DOHH2 (cell line): ENCODE results near the gene RNU6-1.

Experiments
- H3F3A ChIP-seq: fragments of 200-600 bp; sonication (generic), shearing (Covaris generic); 2 replicates; pipeline ENCODE4 v1.6.0; 2016; ENCODE audit warnings: antibody characterized with exemption, mild to moderate bottlenecking; ENCODE audit not compliant: control insufficient read depth, insufficient read depth
- H3K27ac ChIP-seq: fragments of 200-600 bp; sonication (generic); 2 replicates; pipeline ENCODE4 v1.5.1; 2014; ENCODE audit warnings: low read depth, mild to moderate bottlenecking, low read length, moderate library complexity
- H3K27me3 ChIP-seq: fragments of 200-600 bp; sonication (generic); 2 replicates; pipeline ENCODE4 v1.6.1; 2014; ENCODE audit warnings: mild to moderate bottlenecking, low read length, mixed read lengths; ENCODE audit not compliant: control insufficient read depth
- H3K36me3 ChIP-seq: fragments of 200-600 bp; sonication (generic); 2 replicates; pipeline ENCODE4 v1.6.1; 2014; ENCODE audit warnings: mild to moderate bottlenecking, low read length, moderate library complexity, mixed read lengths; ENCODE audit not compliant: control insufficient read depth
- H3K4me1 ChIP-seq: fragments of 200-600 bp; sonication (generic); 2 replicates; pipeline ENCODE4 v1.6.1; 2014; ENCODE audit warnings: mild to moderate bottlenecking, low read length, mixed read lengths; ENCODE audit not compliant: control insufficient read depth
- H3K4me2 ChIP-seq: fragments of 200-600 bp; sonication (generic); 2 replicates; pipeline ENCODE4 v1.6.0; 2014; ENCODE audit warnings: mild to moderate bottlenecking, low read length, moderate library complexity
- H3K4me3 ChIP-seq: fragments of 200-600 bp; sonication (generic); 2 replicates; pipeline ENCODE4 v1.5.1; 2014; ENCODE audit warnings: mild to moderate bottlenecking, low read length, mixed read lengths
- H3K79me2 ChIP-seq: fragments of 200-600 bp; sonication (generic); 2 replicates; pipeline ENCODE4 v1.6.1; 2014; ENCODE audit warnings: mild to moderate bottlenecking, low read length, mixed read lengths; ENCODE audit not compliant: control insufficient read depth
- H3K9me2 ChIP-seq: fragments of 200-600 bp; sonication (generic); replicated peaks from 2 replicates; pipeline ENCODE4 v1.6.1; 2014; ENCODE audit warnings: mild to moderate bottlenecking, low read length, mixed read lengths; ENCODE audit not compliant: control insufficient read depth
- H3K9me3 ChIP-seq: fragments of 200-600 bp; sonication (generic); 2 replicates; pipeline ENCODE4 v1.6.1; 2014; ENCODE audit warnings: antibody characterized with exemption, low read length, mixed read lengths; ENCODE audit not compliant: control insufficient read depth, insufficient read depth
- H4K20me1 ChIP-seq: fragments of 200-600 bp; sonication (generic); 2 replicates; pipeline ENCODE4 v1.6.0; 2014; ENCODE audit warnings: low read depth, mild to moderate bottlenecking, antibody characterized with exemption, low read length, moderate library complexity; ENCODE audit not compliant: control insufficient read depth, insufficient read depth
- EZH2phosphoT487 ChIP-seq: fragments of 200-600 bp; sonication (generic); IDR thresholded peaks from 2 replicates; pipeline ENCODE4 v1.6.1; 2017; ENCODE audit warnings: borderline replicate concordance, mild to moderate bottlenecking, antibody characterized with exemption, low read length, moderate library complexity, mixed read lengths
- TF ChIP-seq, protein P1 (sequence below): fragments of 200-600 bp; sonication (generic); IDR thresholded peaks from one replicate; pipeline ENCODE4 v1.5.1; 2014; ENCODE audit warnings: antibody characterized with exemption, mild to moderate bottlenecking, low read depth, low read length; ENCODE audit not compliant: poor library complexity, severe bottlenecking

RNU6-1 gene

GRCh38 chr15:67859331-67859946, 19.6 kb upstream of the RNU6-1 start:
- H3K4me2 ChIP-seq = no peak overlapping the region
- H3F3A ChIP-seq = peaks cover 8% of the 10 kb centered on the region; the same call in 1 of the 2 replicates
- H3K27ac ChIP-seq = no peak overlapping the region
- no peak overlapping the region for H3K4me3 ChIP-seq
- no peaks in the 10 kb centered on the region for H3K79me2 ChIP-seq
- no peaks in the 10 kb centered on the region for H3K27me3 ChIP-seq
- no peaks in the 10 kb centered on the region for H4K20me1 ChIP-seq
- no peaks in the 10 kb centered on the region for H3K36me3 ChIP-seq
- no peaks in the 10 kb centered on the region for H3K9me2 ChIP-seq
- no peaks in the 10 kb centered on the region for H3K9me3 ChIP-seq
- H3K4me1 ChIP-seq = peaks cover 47% of the 10 kb centered on the region
- TF ChIP-seq, protein P1, sequence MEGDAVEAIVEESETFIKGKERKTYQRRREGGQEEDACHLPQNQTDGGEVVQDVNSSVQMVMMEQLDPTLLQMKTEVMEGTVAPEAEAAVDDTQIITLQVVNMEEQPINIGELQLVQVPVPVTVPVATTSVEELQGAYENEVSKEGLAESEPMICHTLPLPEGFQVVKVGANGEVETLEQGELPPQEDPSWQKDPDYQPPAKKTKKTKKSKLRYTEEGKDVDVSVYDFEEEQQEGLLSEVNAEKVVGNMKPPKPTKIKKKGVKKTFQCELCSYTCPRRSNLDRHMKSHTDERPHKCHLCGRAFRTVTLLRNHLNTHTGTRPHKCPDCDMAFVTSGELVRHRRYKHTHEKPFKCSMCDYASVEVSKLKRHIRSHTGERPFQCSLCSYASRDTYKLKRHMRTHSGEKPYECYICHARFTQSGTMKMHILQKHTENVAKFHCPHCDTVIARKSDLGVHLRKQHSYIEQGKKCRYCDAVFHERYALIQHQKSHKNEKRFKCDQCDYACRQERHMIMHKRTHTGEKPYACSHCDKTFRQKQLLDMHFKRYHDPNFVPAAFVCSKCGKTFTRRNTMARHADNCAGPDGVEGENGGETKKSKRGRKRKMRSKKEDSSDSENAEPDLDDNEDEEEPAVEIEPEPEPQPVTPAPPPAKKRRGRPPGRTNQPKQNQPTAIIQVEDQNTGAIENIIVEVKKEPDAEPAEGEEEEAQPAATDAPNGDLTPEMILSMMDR = no peak
- no peak for TF ChIP-seq EZH2phosphoT487

- H3K4me1 ChIP-seq = peaks cover 52% of the 10 kb centered on the region
- H4K20me1 ChIP-seq = no peaks in the 10 kb centered on the region
- no peak overlapping the region for H3K4me3 ChIP-seq
- H3K27me3 ChIP-seq = no peaks in the 10 kb centered on the region
- peaks cover 5% of the 10 kb centered on the region; the same call in 1 of the 2 replicates for H3F3A ChIP-seq
- TF ChIP-seq, protein P1 = no peak
- no peak for TF ChIP-seq EZH2phosphoT487
- no peaks in the 10 kb centered on the region for H3K79me2 ChIP-seq
- no peaks in the 10 kb centered on the region for H3K36me3 ChIP-seq
- no peak overlapping the region for H3K27ac ChIP-seq
- no peak overlapping the region for H3K4me2 ChIP-seq
- H3K9me2 ChIP-seq = no peaks in the 10 kb centered on the region
- H3K9me3 ChIP-seq = no peaks in the 10 kb centered on the region
These were observed 17.4 kb upstream of the RNU6-1 start for GRCh38 chr15:67857220-67857619.

- Histone ChIP-seq H3K4me3 (no peak overlapping the region), H3K4me2 (no peak overlapping the region), H3K4me1 (peaks cover 63% of the 10 kb centered on the region), H3K27ac (no peak overlapping the region), H3F3A (peaks cover 7% of the 10 kb centered on the region), H4K20me1 (no peaks in the 10 kb centered on the region), H3K79me2 (no peaks in the 10 kb centered on the region), H3K27me3 (no peaks in the 10 kb centered on the region), H3K9me2 (no peaks in the 10 kb centered on the region), H3K9me3 (no peaks in the 10 kb centered on the region), H3K36me3 (no peaks in the 10 kb centered on the region)
- TF ChIP-seq EZH2phosphoT487 = no peak
- TF ChIP-seq, protein P1 = no peak
These were observed 16.0 kb upstream of the RNU6-1 start for GRCh38 chr15:67855842-67856241.
